Measurements from ENCODE around the gene SRCIN1.

DNA sequence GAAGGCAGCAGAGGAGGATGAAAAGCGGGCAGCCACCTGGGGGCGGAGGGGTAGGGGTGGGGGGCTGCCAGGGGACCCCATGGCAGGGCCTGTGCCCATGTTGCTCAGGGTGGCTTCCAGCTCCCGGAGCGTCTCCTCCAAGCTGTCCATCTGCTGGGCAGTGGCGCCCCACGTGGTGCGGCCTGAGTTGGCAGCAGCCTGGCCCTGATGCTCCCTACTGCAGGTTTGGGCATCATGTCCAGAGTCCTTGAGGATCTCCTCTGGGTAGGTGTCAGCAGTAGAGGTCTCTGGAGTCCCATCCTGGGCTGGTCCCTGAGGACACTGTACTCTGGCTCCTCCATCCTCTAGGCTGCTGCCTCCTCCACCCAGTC, 60.9 kb downstream of the SRCIN1 start:
- TF ChIP-seq, protein P1, sequence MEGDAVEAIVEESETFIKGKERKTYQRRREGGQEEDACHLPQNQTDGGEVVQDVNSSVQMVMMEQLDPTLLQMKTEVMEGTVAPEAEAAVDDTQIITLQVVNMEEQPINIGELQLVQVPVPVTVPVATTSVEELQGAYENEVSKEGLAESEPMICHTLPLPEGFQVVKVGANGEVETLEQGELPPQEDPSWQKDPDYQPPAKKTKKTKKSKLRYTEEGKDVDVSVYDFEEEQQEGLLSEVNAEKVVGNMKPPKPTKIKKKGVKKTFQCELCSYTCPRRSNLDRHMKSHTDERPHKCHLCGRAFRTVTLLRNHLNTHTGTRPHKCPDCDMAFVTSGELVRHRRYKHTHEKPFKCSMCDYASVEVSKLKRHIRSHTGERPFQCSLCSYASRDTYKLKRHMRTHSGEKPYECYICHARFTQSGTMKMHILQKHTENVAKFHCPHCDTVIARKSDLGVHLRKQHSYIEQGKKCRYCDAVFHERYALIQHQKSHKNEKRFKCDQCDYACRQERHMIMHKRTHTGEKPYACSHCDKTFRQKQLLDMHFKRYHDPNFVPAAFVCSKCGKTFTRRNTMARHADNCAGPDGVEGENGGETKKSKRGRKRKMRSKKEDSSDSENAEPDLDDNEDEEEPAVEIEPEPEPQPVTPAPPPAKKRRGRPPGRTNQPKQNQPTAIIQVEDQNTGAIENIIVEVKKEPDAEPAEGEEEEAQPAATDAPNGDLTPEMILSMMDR (IDR thresholded peaks at IDR 0.05): no peak
- TF ChIP-seq POLR2AphosphoS5 (IDR thresholded peaks at IDR 0.05): no peak
